ENCODE measurements around the gene TM9SF1.
"Not testable (repeated sequence)": the region's sequence is repeated elsewhere in the genome, so short reads cannot be mapped to it uniquely, and the experiment has no call there.

TM9SF1 gene

DNA sequence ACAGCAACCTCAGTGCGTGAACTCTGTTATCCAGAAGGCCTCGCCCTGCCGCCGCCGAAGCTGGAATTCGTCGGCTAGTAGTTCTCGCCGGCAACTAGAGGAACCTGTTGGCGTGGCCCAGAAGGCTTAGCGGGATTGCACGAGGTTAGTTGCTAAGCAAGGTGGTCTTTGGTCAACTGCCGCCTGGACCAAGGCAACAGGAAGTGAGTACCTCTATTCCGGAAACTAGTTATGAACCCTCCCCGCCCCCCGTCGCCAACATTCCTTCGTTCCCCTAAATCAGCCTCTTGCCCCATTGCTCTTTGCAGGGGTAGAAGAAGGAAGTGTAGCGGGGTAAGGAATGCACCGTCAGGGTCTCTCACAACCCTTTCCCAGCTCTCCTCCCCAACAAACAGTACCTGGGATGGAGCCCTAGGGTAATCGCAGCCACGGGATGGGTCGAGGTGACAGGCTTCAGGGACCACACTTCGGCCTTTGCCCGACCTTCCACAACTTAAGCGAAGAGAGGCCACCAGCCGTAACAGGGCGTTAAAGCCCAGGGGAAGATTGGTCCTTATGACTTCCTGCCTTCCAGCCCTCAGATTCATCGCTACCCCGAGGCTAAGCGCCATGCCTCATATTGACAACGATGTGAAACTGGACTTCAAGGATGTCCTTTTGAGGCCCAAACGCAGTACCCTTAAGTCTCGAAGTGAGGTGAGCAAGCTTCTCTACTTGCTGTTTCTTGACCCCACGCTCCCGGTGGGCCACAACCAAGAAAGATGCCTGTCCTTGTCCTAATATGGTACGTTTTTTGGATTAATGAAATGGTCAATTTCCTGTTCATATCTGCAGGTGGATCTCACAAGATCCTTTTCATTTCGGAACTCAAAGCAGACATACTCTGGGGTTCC lies 37.6 kb upstream of the TM9SF1 start, which contains the start of gene GMPR2:
GMPR2 (plus strand) TSS at position 285 of the 893 bp plus-strand sequence; CDS start at position 610, 325 bp downstream.
- H3K36me3 Mint-ChIP-seq (ENCODE audit: low read depth) = peaks cover 33% of the 10 kb centered on the region
- no peaks in the 10 kb centered on the region for H3K27me3 Mint-ChIP-seq (ENCODE audit: low read depth)
- H3K9me3 Mint-ChIP-seq = no peaks in the 10 kb centered on the region
- H3K4me3 Mint-ChIP-seq = peak within 1 kb of the TSS; percentile 97
- H3K4me1 Mint-ChIP-seq (ENCODE audit: low read depth) = peaks cover 41% of the 10 kb centered on the region
- H3K27ac Mint-ChIP-seq = peak within 1 kb of the TSS; percentile 91

DNA sequence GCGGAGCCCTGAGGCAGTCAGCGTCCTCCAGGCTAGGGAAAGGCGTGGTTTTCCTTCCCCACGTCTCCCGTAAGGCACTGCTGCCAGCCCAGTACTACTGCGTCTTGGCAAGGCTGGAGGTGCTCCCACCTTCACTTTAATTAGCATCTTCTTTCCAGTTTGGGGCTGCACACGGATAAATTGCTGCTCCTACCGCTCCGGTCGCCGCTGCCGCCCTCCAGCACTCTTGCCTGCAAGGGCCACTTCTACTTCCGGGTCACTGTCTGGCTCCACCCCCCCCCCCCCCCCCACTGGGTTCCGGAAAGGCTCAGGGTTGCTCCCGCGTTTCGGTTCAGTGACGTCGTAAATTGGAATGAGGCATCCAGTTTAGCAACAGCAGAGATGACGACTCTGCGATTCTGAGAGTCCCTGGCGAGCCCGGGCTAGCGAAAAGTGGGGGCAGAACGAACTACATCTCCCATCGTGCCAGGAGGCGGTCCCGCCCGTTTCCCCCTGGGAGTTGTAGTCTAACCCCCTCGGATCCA lies 36.9 kb upstream of the TM9SF1 start, which contains the start of gene NEDD8:
NEDD8 (minus strand) TSS at position 247 of the 524 bp plus-strand sequence; CDS start at position 147, 100 bp downstream.
- no peaks in the 10 kb centered on the region for H3K27me3 Mint-ChIP-seq (ENCODE audit: low read depth)
- H3K9me3 Mint-ChIP-seq = no peaks in the 10 kb centered on the region
- H3K4me1 Mint-ChIP-seq (ENCODE audit: low read depth) = peaks cover 39% of the 10 kb centered on the region

DNA sequence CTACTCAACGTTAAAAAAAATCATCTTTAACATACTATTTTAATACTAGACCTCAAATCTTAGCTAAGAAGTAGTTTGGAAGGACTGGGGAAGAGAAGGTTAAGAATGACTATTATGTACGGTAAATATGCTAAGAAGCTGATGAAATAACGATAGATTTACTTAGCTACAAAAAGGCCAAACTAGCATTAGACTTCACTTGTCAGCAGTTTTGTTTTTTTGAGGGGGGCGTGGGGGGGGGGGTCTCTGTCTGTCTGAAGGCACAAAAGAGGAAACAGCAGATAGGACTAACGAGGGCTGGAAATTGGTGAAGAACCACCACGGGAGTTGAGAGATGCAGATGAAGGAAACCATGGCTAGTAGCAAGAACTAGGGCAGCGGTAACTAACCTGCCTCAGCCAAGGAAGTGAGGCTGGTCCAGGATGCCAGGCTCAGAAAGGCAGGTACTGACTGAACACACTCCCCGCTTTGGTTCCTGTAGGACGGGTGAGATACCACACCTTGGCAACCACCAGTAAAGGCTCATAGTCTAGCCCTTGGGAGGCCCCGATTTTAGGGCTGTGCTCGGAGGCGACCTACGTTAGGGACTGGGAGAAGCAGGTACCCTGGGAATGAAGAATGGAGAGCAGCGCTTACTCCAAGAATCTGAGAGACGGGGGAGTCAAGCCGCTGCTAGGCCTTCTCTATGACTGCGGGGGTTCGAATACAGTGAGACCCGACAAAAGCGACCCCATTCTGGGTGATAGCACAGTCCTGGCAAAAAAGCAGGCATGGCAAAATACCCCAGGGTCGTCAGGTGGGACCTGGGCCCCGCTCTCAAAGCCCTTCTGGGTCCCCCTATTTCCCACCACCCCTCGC lies 36.3 kb upstream of the TM9SF1 start:
- Mint-ChIP-seq H3K9me3 (no peaks in the 10 kb centered on the region), H3K27me3 (ENCODE audit: low read depth) (no peaks in the 10 kb centered on the region), H3K36me3 (ENCODE audit: low read depth) (peaks cover 25% of the 10 kb centered on the region), H3K4me3 (peak overlapping the region; percentile 97), H3K4me1 (ENCODE audit: low read depth) (peaks cover 37% of the 10 kb centered on the region), H3K27ac (peak overlapping the region; percentile 91)

More for the DNA sequence above, 36.9 kb upstream of the TM9SF1 start, which contains the start of gene NEDD8:
- Mint-ChIP-seq H3K36me3 (ENCODE audit: low read depth) (peaks cover 30% of the 10 kb centered on the region), H3K4me3 (peak within 1 kb of the TSS; percentile 97), H3K27ac (peak within 1 kb of the TSS; percentile 91)

DNA sequence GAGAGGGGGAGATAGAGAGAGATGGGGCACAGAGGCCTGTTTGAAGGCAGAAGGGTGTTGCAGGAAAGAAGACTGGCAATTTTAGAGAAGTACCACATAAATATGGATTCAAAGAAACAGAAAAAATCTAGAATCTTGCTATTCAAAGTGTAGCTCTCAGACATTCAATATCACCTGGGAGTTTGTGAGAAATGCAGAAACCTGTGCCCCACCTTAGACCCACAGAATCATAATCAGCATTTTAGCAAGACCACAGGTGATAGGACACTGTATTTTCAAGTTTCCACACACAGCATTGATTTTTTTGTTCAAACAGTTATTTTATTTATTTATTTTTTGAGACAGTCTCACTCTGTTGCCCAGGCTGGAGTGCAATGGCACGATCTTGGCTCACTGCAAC lies 33.7 kb upstream of the TM9SF1 start:
- no peaks in the 10 kb centered on the region for H3K27me3 Mint-ChIP-seq (ENCODE audit: low read depth)
- H3K36me3 Mint-ChIP-seq (ENCODE audit: low read depth) = peaks cover 12% of the 10 kb centered on the region
- no peak overlapping the region for H3K4me3 Mint-ChIP-seq
- no peak overlapping the region for H3K27ac Mint-ChIP-seq
- no peaks in the 10 kb centered on the region for H3K9me3 Mint-ChIP-seq
- peaks cover 25% of the 10 kb centered on the region for H3K4me1 Mint-ChIP-seq (ENCODE audit: low read depth)

DNA sequence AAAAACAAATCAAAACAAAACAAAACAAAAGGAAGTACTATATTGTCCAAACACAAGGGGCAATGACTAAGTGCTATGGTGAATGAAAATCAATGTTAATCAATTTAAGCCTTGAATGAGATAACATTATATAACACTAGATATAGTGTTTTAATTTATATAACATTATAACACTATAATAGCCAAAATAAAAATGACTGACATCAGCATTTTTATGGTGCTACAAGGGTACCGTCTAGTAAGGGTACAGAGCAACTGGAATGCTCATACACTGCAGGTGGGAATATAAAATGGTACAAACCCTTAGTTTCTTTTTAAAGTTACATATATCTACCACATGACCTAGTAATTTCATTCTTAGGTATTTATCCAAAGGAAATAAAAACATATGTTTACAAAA lies 31.2 kb upstream of the TM9SF1 start:
- Mint-ChIP-seq H3K36me3 (ENCODE audit: low read depth) (peaks cover 10% of the 10 kb centered on the region), H3K4me3 (no peak overlapping the region), H3K27me3 (ENCODE audit: low read depth) (no peaks in the 10 kb centered on the region), H3K9me3 (no peaks in the 10 kb centered on the region), H3K4me1 (ENCODE audit: low read depth) (peaks cover 17% of the 10 kb centered on the region), H3K27ac (no peak overlapping the region)

DNA sequence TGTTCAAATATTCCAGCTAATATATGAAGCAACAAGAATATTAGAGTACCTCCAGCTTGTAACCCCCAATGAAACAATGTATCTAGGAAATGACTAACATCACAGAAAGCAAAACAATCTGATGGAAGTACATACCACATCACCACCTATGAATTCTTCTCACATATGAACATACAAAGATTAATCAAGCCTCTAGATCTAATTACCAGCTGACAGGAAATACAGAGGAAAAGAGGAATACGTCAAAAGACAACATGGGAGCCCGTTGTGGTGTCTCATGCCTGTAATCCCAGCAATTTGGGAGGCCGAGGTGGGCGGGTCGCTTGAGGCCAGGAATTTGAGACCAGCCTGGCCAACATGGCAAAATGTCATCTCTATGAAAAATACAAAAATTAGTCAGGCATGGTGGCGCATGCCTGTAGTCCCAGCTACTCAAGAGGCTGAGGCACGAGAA lies 29.4 kb upstream of the TM9SF1 start:
- H3K9me3 Mint-ChIP-seq = no peaks in the 10 kb centered on the region

DNA sequence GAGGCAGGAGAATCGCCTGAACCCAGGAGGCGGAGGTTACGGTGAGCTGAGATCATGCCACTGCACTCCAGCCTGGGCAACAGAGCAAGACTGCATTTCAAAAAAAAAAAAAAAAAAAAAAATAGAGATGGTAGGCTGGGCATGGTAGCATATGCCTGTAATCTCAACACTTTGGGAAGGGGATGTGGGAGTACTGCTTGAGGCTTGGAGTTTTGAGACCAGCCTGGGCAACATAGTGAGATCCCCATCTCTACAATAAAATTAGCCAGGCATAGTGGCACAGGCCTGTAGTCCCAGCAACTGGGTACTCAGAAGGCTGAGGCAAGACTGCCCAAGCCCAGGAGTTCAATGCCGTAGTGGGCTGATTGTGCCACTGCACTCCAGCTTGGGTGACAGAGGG lies 27.7 kb upstream of the TM9SF1 start:
- not testable (repeated sequence) for H3K4me3 Mint-ChIP-seq, H3K27ac Mint-ChIP-seq

More for the DNA sequence above, 29.4 kb upstream of the TM9SF1 start:
- Mint-ChIP-seq H3K27ac (no peak overlapping the region), H3K27me3 (ENCODE audit: low read depth) (no peaks in the 10 kb centered on the region), H3K4me1 (ENCODE audit: low read depth) (peaks cover 13% of the 10 kb centered on the region), H3K36me3 (ENCODE audit: low read depth) (peaks cover 10% of the 10 kb centered on the region), H3K4me3 (no peak overlapping the region)

DNA sequence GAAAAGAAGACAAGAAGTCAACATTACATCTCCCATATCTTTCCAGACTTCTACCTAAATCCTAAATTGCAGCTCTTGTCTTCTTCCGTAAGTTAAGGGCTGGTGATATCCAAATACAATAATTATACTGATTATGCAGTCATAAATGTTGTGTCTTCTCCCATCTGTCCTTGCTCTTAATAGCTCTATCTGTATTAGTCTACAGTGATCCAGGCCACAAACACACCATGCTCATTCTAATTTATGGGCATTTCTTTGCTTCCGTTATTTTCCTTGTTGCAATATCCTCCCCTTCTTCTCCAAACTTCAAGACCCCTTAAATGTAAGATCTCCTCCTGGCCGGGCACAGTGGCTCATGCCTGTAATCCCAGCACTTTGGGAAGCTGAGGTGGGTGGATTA lies 24.3 kb upstream of the TM9SF1 start:
- Mint-ChIP-seq H3K9me3 (no peaks in the 10 kb centered on the region), H3K4me1 (ENCODE audit: low read depth) (peaks cover 21% of the 10 kb centered on the region), H3K36me3 (ENCODE audit: low read depth) (peaks cover 9% of the 10 kb centered on the region), H3K4me3 (no peak overlapping the region), H3K27me3 (ENCODE audit: low read depth) (no peaks in the 10 kb centered on the region), H3K27ac (no peak overlapping the region)

More for the DNA sequence above, 27.7 kb upstream of the TM9SF1 start:
- H3K9me3 Mint-ChIP-seq; H3K27me3 Mint-ChIP-seq (ENCODE audit: low read depth): not testable (repeated sequence)
- peaks cover 11% of the 10 kb centered on the region for H3K36me3 Mint-ChIP-seq (ENCODE audit: low read depth)
- peaks cover 11% of the 10 kb centered on the region for H3K4me1 Mint-ChIP-seq (ENCODE audit: low read depth)

DNA sequence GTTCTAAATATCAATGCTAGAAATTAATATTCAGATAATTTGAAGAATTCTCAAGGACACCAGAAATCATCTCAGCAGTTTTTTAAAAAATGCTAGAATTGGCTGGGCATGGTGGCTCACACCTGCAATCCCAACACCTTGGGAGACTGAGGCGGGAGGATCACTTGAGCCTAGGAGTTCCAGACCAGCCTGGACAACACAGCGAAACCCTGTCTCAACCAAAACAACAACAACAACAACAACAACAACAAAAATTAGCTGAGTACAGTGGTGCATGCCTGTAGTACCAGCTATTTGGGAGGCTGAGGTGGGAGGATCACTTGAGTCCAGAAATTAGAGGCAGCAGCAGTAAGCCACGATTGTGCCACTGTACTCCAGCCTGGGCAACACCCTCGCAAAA lies 23.8 kb upstream of the TM9SF1 start:
- H3K36me3 Mint-ChIP-seq (ENCODE audit: low read depth) = peaks cover 7% of the 10 kb centered on the region
- no peaks in the 10 kb centered on the region for H3K9me3 Mint-ChIP-seq
- H3K4me3 Mint-ChIP-seq = no peak overlapping the region
- no peak overlapping the region for H3K27ac Mint-ChIP-seq
- no peaks in the 10 kb centered on the region for H3K27me3 Mint-ChIP-seq (ENCODE audit: low read depth)
- peaks cover 24% of the 10 kb centered on the region for H3K4me1 Mint-ChIP-seq (ENCODE audit: low read depth)

DNA sequence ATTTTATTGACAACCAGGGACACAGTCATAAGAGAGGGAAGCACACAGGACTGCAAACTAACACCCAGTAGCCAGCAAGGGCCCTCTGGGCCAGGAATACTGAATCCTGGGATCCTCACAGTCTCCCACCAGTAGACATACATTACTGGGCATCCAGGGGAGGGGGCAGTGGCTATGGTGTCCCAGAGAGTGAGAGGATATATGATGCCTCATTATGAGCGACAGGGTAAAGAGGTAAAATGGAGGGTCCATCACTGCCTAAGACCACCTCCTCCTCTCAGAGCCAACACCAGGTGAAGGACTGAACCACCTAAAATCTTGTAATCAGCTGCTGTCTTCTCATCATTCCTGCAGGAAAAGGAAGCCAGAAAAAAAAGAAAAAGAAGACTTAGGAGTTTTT lies 21.6 kb upstream of the TM9SF1 start:
- H3K27me3 Mint-ChIP-seq (ENCODE audit: low read depth); H3K4me3 Mint-ChIP-seq; H3K9me3 Mint-ChIP-seq: not testable (repeated sequence)
- Mint-ChIP-seq H3K4me1 (ENCODE audit: low read depth) (peaks cover 35% of the 10 kb centered on the region), H3K36me3 (ENCODE audit: low read depth) (peaks cover 12% of the 10 kb centered on the region), H3K27ac (peak overlapping the region; percentile 39)

DNA sequence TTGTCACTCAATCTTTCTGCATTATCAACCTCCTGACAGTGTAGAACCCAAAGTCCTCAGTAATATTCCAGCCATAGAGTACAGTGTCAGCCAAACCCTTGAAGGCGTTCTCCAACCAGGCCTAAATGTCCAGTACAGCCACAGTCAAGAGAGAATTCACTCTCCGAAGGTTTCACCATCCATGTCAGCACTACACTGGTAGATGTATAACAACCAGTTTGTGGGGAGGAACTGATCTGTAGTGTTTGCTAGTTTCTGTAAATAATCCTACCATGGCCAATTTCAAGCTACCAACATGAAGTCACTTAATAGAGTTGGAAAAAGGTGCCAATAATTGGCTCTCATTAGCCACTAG lies 21.1 kb upstream of the TM9SF1 start:
- Mint-ChIP-seq H3K36me3 (ENCODE audit: low read depth) (peaks cover 17% of the 10 kb centered on the region), H3K27me3 (ENCODE audit: low read depth) (no peaks in the 10 kb centered on the region), H3K9me3 (no peaks in the 10 kb centered on the region), H3K4me1 (ENCODE audit: low read depth) (peaks cover 39% of the 10 kb centered on the region), H3K4me3 (peak overlapping the region; percentile 95), H3K27ac (peak overlapping the region; percentile 99)

DNA sequence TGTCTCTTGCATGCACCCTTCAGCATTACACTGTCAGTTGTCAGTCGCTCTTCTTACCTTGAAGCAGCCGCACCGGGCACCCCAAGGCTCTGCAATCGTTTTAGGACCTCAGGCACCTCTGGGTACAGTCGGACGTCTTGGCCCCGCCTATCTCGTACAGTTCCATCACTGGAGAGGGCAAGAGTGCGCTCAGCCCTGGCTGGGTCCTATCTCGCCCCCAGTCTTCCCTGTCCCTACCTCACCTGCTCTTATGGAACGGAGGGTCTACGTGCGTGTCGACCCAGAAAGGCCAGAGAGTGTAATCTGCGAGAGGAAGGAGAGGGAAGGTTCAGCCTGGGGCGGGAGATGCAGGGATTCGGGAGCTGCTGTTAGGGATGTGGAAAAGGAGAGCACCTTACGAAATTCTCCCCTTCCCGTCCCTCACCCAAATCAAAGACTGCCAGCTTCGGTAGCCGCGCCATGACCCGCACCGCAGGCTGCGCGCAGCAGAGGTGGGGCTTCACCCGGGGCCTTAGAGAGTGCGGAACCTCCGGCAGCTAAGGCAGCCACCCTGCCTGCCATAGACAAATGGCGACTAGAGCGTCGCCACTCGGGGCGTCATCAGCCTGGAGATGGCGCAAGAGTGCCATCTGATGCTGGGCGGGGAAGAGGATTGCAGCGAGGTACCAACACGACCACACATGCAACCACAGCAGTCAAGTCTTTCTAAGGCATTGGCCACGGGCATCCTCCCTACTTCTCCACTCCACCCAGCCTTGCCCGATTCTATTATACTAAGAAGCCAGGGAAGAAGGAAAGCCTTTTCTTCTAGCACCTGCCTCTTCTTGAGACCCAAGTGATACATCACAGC lies 20.5 kb upstream of the TM9SF1 start, which contains the start of gene MDP1:
MDP1 (minus strand) TSS at position 572 of the 850 bp plus-strand sequence; CDS start at position 461, 111 bp downstream.
- peak within 1 kb of the TSS; percentile 99 for H3K27ac Mint-ChIP-seq
- peaks cover 19% of the 10 kb centered on the region for H3K36me3 Mint-ChIP-seq (ENCODE audit: low read depth)
- no peaks in the 10 kb centered on the region for H3K27me3 Mint-ChIP-seq (ENCODE audit: low read depth)
- H3K4me3 Mint-ChIP-seq = peak within 1 kb of the TSS; percentile 95
- H3K9me3 Mint-ChIP-seq = no peaks in the 10 kb centered on the region
- peaks cover 40% of the 10 kb centered on the region for H3K4me1 Mint-ChIP-seq (ENCODE audit: low read depth)

DNA sequence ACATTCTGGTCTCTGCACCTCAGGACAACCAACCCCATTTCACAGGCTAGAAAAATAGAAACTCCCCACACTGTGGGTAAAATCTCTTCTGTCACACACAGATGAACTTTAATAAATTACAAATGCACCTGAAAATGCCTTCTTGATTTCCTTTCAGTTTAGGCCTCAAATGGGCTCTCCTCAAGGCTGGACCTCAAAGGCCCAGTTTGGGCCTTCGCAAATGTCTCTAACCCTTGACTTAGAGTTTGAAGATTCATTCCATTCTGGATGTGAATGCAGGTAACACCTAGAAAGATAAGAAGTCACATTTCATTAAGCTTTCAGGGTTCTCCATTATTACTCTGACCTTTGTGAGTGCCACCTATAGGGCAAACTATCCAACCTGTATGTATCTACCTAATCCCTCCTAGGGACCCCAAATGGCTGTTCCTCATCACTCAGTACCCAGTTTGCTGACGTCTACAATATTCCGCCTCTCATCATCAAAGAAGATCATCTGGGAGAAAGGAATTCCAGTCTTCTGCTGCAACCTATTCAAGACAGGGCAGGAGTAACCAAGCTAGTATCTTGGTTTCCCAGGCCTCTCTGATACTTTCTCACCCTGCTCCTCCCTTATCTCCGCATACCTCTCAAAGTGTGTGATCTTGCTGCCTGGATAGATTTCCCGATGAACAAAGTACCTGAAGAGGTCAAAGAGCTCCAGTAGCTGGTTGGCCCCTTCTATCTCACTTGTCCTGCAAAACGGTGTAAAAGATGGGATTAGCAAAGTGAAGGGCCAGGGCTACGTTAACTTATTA lies 18.8 kb upstream of the TM9SF1 start:
- H3K4me1 Mint-ChIP-seq (ENCODE audit: low read depth) = peaks cover 42% of the 10 kb centered on the region
- peaks cover 33% of the 10 kb centered on the region for H3K36me3 Mint-ChIP-seq (ENCODE audit: low read depth)
- H3K27me3 Mint-ChIP-seq (ENCODE audit: low read depth) = no peaks in the 10 kb centered on the region
- H3K27ac Mint-ChIP-seq = peak overlapping the region; percentile 99
- H3K9me3 Mint-ChIP-seq = no peaks in the 10 kb centered on the region
- peak overlapping the region; percentile 96 for H3K4me3 Mint-ChIP-seq
